Astrocyte (in vitro differentiated cells and primary cell): ENCODE results near the gene GRID2.

Experiments
- CTCF ChIP-seq: IDR thresholded peaks from 2 replicates; pipeline ENCODE4 v1.5.1; 2011; ENCODE audit warnings: low read depth, mild to moderate bottlenecking, inconsistent platforms, low read length, moderate library complexity; ENCODE audit not compliant: insufficient read depth
- EZH2 ChIP-seq: IDR thresholded peaks from 2 replicates; pipeline ENCODE4 v1.6.1; 2012; ENCODE audit warnings: mild to moderate bottlenecking, low read length, inconsistent platforms; ENCODE audit not compliant: insufficient read depth

- TF ChIP-seq CTCF (no peak), EZH2 (no peak)
These were observed 1464.2 kb downstream of the GRID2 start for GRCh38 chr4:93767917-93768316.
